K562 (cell line): ENCODE measurements around the gene ANKRD11. TPM values are rescaled to one million over a fixed set of nuclear protein-coding genes. Genes with fewer than 3 reads are reported as not detected.

Experiments used
- CUX1 ChIP-seq: fragments of 200-800 bp; sonication (Bioruptor generic); IDR thresholded peaks from 2 replicates; pipeline ENCODE4 v1.6.1; 2016; ENCODE audit warnings: missing genetic modification characterization, missing compliant biosample characterization
- FIP1L1 ChIP-seq: fragments of 200-400 bp; formaldehyde crosslinking; IDR thresholded peaks from 2 replicates; pipeline ENCODE4 v1.6.1; 2018; ENCODE audit warnings: mild to moderate bottlenecking, low read depth, low read length; ENCODE audit not compliant: poor library complexity, severe bottlenecking
- IRF9 ChIP-seq: fragments of 450-650 bp; IDR thresholded peaks from 2 replicates; pipeline ENCODE4 v1.6.1; 2016; ENCODE audit warnings: missing biosample characterization, missing genetic modification characterization
- NR2C2 ChIP-seq, 2 experiments: fragments of 200-800 bp in 1 of 2; sonication (Bioruptor generic) in 1 of 2; sonication (generic) in 1 of 2; formaldehyde crosslinking in 1 of 2; IDR thresholded peaks; 2 replicates each; pipeline versions ENCODE4 v1.6.1 to v1.8.0; 2016 to 2022; ENCODE audit warnings: mild to moderate bottlenecking in 1 of 2, missing compliant biosample characterization in 1 of 2, missing genetic modification characterization in 1 of 2, missing genetic modification reagents in 1 of 2
- VEZF1 ChIP-seq: fragments of 200-800 bp; sonication (Bioruptor generic); IDR thresholded peaks from 2 replicates; pipeline ENCODE4 v1.6.1; 2017; ENCODE audit warnings: missing genetic modification characterization, missing compliant biosample characterization
- ZNF780A ChIP-seq: fragments of 250-450 bp; sonication (Bioruptor Pico); IDR thresholded peaks from 2 replicates; pipeline ENCODE4 v1.5.0; 2021; ENCODE audit warnings: mild to moderate bottlenecking
- polyA plus RNA-seq, 8 experiments: library from polyadenylated mRNA; depleted of rRNA in 4 of 8; stranded (reverse) in 5 of 8; unstranded in 3 of 8; fragments of >200 nt; fragmentation: Nextera tagmentation in 2 of 8; fragmentation: Illumina TruSeq in 1 of 8; extraction: Ambion mirVana in 2 of 8; extraction: Trizol in 1 of 8; gene quantifications; 2 replicates each; pipeline versions ENCODE4 v1.2.1 to v1.2.3, GENCODE V29; 2011 to 2014; ENCODE audit warnings: inconsistent platforms in 1 of 8, missing spikeins in 1 of 8
- total RNA-seq, 7 experiments: library from RNA; depleted of rRNA in 6 of 7; stranded (reverse); fragments of >200 nt in 6 of 7; fragmentation: Illumina TruSeq in 2 of 7; extraction: Trizol in 2 of 7; gene quantifications; 2 replicates each; pipeline versions ENCODE4 v1.2.1 to v1.2.3, GENCODE V29; 2011 to 2021; ENCODE audit warnings: low replicate concordance in 1 of 7

The ANKRD11 gene
- total and polyA plus RNA-seq, 9 of the 15 experiments (the other 6 are each of a cell fraction or from before 2014, with no cell fraction given) = 4.7 to 126 (median 31.7) TPM

- no peak for TF ChIP-seq CUX1 (CRISPR knock-in tag)
- TF ChIP-seq IRF9 (tag) = no peak
- no peak for TF ChIP-seq ZNF780A (CRISPR knock-in tag)
- TF ChIP-seq VEZF1 (CRISPR knock-in tag) = no peak
- no peak for TF ChIP-seq NR2C2 (CRISPR knock-in tag; IDR thresholded peaks at IDR 0.05)
- TF ChIP-seq NR2C2 (tag; IDR thresholded peaks at IDR 0.05) = no peak
- TF ChIP-seq FIP1L1 = no peak
Measured at GRCh38 chr16:89393738-89394406, 96.5 kb downstream of the ANKRD11 start (continued).
